GM21423 (cell line): Measurements from ENCODE around the gene NPAS2.

Experiments used
- ATAC-seq: cut with Tn5 transposase; IDR thresholded peaks from one replicate; pipeline ENCODE4 v1.9.1; 2021; ENCODE audit warnings: mild to moderate bottlenecking, moderate library complexity; ENCODE audit not compliant: unreplicated experiment

Gene NPAS2

DNA sequence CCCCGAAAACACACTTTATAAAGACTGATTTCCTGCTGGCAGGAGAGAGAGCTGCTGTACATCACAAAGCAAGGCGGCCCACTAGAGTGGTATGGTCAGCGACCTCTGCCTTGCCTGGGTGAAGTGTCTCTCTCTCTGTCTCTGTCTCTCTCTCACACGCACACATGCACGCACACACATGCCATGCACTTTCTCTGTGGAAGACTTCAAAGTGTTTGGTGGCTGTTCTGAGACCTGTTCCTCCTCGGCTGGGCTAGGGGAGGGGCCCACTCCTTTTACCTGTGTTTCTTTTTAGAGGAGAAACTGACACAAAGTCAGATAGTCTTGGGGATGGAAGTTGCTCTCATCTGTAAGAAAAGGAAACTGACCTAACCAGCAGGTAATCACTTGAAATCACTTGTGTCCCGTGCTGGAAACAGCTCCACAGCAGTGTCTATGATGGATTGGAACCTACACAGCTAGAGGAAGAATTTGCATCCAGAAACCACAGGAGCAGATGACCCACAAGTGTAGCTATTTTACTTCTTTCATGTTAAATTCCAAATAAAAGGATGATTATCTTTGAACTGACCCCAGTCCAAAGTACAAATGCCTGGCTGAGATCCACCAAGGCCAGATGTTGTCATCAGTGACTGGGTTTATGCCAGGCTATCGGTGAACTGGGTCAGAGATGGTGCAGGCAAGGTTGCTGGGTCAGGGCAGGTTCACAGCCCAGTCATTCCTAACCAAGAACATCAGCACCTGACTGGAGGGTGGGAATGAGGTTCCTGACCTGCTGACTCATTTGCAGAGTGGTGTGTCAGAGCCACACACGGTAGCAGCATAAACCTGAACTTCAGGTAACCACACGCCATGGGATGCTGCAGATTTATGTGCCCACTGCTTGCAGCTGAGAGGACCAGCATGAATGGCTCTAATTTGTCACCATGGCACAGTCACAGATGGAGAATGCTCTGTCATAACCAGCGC lies 63.0 kb downstream of the NPAS2 start:
- ATAC-seq, result no peak

DNA sequence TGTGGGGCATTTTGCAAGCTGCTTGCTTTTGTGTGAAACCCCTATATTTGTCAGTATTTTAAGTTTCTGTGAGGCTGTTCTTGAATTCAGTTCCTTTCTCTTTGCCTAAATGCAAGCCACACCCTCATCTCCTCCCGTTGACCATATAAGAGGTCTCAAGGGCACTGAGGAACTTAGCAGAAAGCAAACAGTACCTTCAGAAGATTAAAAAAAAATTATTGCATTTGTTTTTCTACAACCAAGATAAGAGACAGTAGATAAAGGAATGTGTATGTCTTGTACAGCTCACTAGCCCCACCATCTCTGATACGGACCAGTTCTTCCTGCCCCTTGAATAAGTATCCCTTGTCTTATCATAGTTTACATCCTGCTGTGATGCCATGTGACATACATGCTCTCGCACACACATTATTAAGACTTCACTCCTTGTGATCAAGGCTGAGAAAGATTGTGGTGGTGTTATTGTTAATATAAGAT lies 64.2 kb downstream of the NPAS2 start:
- no peak for ATAC-seq

DNA sequence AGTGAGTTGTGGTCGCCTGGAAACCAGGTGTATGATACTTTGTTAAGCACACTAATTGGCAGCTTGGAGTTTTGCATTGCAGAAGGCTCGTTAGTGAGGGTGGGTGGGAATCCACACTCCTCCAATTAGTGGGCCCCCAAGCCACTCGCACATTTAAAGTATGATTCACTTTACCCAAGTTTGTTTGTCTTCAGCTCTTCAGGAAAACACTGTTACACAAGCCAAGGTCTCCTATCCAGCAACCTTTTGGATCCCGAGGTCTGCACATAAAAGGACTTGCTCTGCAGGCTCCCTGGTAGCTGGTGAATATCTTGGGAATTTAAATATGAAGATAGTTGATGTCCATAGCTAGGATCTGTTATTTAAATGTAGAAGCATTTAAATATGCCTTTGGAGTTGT lies 66.1 kb downstream of the NPAS2 start:
- no peak for ATAC-seq

DNA sequence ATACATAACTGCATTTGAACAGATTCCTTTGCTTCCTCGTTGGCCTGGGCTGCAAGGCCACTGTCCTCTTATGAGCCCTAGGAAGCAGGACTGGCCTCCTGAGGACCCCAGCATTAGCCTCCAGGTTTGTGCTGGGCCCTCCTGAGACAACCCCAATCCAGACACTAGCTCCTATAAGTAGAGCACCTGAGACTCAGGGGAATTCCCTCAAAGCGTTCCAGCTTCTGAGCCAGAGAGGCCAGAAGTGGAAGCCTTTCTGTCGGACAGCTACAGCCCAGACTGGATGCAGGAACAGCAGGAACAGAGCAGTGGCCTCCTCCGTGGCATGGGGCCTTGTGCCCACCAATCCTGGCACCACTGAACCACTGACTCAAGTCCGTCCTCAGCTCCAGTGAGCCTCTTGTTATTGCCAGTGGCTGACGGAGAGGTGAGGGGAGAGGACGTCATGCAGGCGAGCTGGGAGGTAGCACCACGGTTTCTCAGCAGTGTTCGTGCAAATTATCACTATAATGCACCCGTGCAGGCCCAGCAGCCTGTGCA lies 67.2 kb downstream of the NPAS2 start:
- ATAC-seq, result no peak

DNA sequence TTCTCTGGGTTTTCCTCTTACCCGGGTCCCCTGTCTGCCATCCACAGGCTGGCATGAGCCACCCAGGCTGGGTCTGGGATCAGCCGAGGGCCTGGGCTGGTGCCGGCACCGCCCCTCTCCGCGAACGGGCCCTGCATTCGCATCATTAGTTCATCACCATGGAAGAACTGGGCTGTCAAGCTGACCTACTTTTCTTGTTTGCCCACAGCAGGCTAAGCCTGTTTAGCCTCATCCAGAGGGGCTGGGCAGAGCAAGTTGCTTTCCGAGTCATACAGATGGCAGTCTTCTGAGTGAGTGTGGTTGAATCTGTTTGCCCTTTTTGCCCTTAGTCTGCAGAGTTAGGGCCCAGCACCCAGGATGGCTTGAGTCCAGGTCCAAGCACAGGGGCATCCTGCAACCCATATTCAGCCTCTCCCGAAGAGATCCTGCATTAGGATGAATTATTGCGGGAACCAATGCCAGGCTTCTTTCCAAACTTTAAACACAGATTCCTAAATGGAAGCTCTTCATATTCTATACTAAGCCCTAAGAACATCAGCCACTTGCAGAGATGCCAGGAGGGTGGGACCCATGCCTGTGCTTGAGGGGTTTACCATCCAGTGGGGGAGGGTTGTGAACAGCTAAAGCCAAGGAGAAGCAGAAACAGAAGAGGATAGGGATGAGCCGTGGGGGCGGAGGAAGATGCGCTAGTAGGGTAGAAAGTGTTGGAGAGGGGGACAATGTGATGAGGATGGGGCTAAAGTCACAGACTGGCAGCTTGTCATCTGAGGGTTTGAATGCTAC lies 68.0 kb downstream of the NPAS2 start:
- no peak for ATAC-seq

DNA sequence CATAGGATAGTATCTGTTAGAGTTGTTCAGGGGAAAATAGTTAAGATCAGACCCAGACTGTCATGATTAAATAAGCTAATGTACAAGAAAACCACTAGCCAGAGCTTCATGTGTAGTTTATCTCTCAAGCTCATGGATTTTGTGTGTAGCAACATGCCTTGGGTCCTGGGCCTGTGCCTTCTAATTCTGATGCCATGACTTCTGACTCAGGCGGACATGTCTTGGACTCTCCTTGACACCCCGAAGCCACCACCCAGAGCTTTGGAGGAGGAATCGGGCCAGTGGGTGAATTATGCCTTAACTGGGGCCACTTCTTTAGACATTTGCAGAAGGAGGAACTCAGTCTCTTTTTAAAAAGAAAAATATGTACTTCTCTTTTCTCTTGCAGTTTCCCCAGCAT lies 68.7 kb downstream of the NPAS2 start:
- ATAC-seq, result no peak

DNA sequence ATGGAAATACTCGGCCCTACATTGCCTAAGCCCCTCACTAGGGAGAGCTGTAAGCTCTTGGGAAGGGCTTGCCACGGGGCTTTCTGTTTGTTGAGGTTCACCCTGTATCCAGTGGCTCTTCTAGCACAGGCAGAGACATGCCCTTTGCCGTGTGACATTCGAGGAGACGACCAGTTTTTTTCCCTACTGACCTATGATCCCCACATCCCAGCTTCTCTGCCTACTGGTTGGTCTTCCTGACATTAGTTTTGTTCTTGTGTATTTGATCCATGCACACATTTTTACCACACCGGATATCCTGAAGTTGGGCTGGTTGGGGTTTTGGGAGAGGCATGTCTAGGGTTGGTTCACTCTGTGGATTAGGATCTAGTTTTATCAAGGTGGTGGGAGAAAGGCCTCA lies 69.3 kb downstream of the NPAS2 start:
- ATAC-seq, result no peak

DNA sequence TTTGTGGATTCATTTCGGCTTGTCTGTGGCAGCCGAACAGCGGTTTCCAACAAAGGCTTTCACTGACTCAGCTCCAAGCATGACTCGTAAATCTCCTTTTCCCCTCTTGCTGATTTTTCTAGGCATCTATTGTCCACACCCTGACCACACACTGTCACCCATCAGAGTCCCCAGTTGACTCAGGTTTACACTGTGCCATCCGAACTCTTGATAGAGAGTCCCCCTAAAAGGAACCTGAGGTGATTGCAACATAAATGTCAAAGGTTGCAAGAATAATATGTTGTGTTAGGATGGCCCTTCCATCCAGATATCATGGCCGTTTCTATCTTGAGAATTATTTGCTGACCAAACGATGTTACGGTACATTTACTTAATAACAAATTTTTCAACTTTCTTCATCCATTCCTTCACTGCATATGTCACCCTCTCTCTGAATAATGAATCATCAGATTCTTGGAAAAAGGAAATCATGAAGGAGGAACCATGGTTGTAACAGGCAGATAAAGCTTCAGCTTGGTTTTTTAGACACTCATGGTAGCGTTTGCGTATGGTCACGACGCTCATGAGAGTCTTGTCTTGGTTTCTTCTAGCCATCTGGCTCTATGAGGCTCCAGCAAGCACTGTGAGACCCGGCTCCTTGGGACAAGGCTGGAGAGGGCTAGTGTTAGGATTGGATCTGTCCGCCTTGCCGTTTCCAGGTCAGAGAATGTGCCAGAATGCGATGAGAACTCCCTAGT lies 72.1 kb downstream of the NPAS2 start:
- ATAC-seq, result no peak

DNA sequence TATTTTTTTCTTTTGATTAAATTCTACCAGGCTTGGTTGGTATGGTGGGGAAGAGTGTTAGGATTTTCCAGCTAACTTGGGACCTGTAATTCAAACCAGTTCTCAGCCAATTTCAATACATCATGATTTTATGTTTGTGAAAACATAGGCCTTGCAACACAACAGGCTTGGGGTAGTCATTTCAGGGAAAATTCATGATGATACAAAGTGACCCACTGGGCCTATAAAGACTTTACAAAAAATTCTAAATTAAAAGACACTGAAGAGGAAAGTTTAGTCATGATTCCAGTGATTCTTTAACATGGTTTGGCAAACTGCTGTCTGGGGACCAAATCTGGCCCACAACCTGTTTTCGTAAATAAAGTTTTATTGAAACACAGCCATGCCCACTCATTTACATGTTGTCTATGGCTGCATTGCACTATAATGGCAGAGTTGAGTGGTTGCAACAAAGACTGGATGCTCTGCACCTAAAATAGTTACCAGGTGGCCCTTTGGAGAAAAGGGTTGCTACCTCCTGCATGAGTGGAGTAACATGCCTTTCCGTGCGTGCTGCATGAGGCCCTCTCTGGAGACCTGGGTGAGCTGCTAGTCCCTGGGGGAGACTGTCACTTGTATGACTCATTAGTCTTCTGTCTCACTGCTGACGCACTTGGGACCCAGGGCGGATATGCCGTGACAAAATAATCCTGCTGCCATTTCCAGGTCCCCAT lies 73.6 kb downstream of the NPAS2 start:
- no peak for ATAC-seq

DNA sequence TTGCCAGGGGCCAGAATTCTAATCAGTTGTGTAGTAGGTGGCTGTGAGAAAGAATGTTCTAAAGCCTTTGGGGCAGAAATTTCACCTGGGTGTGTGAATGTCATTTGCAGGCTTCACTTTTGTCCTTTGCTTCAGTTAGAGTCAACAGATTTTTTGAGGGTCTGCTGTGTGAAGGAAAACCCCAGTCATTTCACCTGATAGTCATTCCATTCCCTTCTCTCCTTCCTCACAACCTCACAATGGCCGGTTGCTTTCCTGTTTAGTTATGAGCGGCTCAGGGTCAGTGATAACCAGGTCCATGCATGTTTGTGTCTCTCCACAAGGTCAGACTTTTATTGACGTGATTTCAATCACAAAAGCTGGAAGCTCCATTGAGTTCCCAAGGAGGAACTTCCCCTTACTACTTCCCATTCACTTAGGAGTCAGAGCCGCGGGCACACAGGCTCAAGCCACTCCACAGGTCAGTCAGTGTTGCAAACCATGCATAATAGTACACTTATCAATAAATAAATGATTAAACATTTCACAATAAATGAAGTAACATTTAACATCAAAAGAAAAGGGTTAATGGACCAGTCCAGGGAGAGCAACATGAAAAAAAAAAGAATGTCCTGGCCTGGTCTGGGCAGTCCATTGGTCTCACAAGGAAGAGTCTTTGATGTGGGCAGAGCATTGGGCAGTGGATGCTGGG lies 74.3 kb downstream of the NPAS2 start:
- no peak for ATAC-seq

DNA sequence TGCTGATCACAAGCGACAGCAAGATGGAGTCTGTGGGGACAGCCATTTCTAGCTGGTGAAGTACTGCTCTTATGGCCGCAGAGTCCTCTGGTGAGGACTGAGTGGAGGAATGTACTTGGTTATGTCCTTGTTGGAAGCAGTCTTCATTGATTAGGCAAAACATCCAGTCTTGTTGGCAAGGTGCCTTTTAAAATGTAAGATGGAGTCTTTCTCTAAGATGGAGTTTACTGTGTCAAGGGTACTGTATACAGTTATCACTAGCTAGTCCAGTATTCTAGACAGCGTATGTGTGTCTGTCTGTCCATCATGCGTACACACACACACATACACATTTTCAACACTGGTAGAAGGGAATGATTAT lies 74.8 kb downstream of the NPAS2 start:
- no peak for ATAC-seq

DNA sequence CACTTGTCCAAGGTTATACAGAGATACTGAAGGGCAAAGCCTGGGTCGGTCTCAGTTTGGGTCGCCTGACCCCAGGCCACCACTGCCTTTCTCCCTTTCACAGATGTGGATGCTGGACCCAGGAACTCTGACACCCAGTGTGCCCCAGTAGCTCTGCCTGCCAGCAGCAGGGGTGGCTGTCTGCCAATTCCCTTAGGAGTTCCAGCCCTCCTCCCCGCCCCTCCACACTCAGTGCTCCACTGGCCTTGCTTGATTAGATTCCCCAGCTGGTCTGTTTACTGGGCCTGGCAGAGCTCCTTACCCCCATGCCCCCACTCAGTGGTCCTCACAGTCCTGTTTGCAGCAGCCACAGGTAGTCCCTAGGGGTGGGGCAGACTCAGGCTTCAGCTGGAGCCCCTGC lies 75.5 kb downstream of the NPAS2 start:
- no peak for ATAC-seq

DNA sequence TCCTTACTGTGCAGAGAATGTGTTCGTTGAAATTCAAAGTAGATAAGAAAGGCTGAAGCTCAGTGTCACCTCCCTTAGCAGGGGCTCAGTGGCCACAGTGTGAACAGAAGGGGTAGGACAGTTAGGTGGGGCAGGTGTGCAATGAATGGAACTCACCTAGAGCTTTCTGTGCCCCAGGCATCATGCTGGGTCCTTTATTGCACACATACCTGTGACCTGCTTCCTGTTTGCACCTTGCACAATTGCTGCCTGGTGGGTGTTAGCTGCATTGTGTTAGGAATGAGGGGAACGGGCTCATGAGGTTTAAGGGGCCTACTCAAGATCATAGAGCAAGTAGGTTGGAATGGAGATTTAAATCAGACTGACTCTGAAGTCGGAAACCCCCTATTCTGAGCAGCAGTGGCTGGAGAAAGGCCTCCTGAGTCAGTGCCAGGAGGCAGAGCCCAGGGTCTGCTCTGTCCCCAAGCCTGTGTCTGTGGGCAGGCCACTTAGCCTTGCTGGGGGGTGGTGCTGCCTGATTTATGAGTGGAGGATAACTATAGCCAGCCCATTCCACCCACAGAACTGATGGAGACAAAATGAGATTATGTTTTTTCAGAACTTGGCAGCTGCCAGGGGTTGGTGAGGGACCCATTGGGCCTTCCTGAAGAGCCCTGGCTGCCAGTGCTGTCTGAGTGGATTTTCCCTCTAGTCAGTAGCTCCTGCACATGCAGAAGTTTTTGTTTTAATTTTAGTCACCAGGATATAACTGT lies 76.2 kb downstream of the NPAS2 start:
- no peak for ATAC-seq

DNA sequence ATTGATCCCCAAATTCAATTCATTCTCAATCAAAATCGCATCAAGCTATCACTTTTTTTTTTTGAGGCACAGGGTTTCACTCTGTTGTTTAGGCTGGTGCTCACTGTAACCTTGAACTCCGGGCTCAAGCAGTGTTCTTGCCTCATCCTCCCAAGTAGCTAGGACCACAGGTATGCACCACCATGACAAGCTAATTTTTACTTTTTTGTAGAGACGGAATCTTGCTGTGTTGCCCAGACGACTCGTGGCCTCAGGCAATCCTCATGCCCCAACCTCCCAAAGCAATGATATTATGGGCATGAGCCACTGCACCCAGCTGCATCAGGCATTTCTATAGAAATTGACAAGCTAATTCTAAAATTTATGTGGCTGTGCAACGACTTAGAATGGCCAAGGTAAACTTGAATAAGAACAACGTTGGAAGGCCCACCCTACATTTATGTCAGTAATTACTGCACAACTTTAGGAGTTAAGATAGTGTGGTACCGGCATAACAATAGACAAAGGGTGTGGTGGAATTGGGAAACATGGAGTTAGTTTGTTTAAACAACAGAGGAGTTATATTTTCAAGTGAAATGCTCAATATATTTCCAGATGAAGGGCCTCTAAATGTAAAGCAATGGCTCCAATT lies 78.2 kb downstream of the NPAS2 start:
- no peak for ATAC-seq

DNA sequence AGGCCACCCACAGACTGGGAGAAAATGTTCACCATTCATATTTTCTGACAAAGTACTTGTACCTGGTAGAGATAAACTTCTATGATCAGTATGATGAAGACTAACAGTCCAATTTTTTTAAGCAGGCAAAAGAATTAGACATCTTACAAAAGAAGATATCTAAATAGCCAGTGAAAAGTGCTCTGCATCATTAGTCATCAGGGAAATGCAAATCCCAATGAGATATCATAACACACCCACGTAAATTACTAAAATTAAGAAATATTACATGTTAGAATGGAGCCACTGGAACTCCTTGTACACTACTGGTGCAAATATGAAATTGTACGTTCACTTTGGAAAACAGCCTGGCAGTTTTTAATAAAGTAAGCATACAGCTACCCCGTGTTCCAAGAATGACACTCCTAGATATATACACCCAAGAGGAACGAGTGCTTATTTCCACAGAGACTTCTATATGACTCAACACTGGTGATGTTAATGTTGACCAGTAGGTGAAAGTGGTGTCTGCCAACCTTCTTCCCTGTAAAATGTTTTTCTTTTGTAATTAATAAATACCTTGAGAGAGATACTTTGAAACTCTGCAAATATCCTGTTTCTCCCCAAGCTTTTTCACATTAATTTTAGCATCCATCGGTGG lies 80.3 kb downstream of the NPAS2 start:
- ATAC-seq, result no peak

DNA sequence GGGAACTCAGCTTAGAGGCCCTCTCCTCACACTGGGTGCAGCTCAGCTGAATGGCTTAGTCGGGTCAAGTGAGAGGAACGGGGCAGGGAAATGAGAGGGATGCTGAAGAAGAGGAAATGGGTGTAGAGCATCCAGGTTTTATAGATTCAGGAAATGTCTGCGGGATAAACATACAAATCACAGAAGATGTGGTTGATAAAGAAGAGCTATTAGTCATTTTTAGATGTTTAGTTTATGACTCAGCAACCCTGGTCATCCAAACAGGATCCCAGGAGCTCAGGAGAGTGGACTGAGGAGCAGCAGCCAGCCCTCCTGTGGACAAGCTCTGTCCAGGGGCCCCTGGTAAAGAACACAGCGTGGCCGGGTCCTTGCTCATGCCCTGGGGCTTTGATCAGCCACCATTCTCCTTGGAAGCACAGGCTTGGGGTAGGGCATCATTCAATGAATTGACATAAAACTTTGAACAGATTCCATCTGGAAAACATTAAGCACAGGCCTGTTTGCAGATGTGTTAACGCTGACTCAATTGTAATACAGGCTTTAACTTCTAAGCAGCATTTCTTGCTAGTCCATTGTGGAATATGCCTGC lies 83.0 kb downstream of the NPAS2 start:
- ATAC-seq, result no peak

DNA sequence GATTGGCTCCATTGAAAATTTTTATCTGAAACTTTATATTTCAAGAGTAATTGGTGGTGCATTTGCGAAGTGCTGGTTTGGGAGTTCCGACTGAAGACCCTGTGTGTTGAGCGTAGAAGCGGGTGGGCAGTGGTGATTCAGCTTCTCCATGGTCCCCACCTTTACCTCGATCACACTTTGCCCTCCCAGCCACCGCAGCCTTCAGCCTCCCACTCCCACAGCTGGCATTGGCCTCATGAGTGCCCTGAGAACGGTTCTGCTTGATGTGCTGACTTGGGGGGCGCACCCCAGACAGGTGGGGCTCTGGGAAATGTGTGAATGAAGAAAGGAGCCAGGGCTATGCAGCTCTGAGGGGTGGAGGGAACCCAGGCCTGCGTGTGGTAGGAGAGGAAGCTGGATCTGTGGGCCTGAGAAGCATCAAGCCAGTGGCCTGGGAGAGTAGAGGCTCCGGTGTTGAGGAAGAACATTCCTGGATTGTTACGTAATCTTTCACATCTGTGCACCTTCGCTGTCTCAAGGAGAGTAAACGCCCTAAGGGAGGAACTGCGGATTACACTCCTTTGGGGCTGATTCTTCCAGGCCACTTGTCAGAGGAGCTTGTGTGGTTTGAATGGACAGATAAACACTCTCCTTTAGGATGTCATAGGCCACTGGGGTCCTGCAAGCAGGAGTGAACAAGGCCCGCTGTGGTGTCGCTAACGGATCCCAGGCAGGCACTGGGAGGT lies 83.8 kb downstream of the NPAS2 start:
- ATAC-seq, result no peak
